Stimulated activated CD8-positive, alpha-beta memory T cell treated with anti-CD3 and anti-CD28 coated beads, Interleukin-4, amount 100 ng/mL, for 1 hour (primary cell): ENCODE data around the gene LMO7.
"Not testable (repeated sequence)": the region's sequence is repeated elsewhere in the genome, so short reads cannot be mapped to it uniquely, and the experiment has no call there.

Source experiments
- DNase-seq, 2 donors: peaks; one replicate each; pipeline ENCODE4 v3.0.0-alpha.2; 2020; ENCODE audit warnings: low read depth in 2 of 2, low spot score in 1 of 2

The LMO7 gene

DNA sequence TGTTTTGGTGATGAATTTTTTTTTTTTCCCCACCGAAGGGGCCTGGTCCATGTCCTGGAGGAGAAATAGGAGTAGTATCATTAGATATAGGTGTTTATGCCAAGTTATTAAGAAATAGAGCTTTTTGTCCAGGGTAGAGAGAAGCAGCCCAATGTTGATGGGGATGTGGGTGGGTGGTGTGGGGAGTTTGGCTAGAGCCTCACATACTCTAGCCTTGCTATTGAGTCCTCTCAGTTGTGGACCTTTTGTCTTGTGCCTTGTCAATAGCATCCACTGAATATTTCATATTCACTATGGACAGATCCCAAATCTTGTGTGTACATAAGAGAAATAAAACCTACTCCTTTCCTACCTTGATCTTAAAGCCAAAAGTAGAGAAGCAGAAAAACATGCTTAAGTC lies 134.0 kb downstream of the LMO7 start:
- DNase-seq = no peak

DNA sequence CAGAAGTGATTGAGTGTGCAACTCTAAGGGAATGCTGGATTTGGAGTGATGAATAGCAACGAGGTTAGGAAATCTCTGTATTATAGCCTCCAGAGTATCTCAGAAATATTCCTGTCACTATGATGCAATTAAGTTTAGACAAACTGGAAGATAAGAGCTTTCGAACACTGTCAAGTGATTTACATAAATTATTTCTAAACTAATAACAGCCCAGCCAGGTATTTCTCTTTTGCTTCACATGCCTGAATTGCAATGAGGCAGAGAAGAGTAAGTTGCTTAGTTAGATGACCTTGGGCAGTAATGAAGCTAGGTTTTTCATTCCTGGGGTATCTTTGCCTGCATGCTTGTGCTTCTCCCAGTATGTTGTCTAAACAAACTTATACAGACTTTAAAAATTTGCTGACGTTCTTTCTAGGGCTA lies 134.5 kb downstream of the LMO7 start:
- no peak for DNase-seq

DNA sequence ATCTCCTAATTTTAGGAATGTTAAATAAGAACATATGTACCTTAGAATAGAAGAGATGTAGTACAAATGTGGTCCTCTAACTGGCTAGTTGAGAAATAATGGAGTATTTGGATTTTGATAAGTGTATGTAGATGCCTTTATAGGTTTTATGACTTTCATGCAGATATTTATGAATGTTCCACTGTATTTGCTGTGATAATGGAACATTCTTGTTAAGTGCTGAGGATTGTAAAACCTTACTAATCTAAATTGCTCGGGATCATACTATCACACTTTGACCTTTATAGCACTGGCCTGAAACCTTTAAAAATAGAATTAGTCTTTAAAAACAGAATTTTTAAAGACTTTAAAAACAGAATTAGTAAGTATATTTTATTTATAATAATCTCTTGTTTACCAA lies 135.1 kb downstream of the LMO7 start:
- DNase-seq = no peak

DNA sequence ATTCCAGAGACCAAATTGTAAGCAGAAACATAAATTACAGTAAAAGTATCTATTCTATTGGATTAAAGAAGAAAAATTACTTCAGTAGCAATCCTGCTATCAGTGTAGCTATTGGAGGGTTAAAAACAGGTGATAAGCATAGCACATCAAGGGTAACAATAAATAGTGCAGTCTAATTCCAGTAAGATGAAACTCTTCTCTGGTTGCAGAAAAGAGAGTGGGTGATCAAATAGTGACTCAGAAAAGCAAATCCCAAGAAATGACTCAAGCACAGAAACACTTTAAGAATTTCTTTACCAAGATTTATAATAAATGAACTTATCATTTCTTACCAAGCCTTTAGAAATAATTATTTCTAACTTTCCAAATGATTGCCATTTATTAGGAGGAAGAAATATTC lies 135.7 kb downstream of the LMO7 start:
- no peak for DNase-seq

DNA sequence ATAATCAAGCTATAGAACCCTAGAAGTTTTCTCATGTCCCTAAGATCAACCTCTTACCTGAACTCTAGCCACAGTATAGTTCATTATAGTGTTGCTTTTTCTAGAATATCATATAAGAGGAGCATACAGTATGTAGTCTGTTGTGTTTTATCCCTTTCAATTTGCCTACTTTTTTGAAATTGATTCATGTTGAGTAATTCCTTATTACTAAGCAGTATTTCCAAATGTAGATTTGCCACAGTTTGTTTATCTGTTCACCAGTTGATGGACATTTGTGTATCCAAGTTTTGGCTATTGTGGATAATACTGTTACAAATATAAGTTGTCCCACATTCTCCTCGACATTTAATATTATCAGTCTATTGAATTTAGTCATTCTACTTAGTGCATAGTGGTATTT lies 138.0 kb downstream of the LMO7 start:
- DNase-seq = no peak

DNA sequence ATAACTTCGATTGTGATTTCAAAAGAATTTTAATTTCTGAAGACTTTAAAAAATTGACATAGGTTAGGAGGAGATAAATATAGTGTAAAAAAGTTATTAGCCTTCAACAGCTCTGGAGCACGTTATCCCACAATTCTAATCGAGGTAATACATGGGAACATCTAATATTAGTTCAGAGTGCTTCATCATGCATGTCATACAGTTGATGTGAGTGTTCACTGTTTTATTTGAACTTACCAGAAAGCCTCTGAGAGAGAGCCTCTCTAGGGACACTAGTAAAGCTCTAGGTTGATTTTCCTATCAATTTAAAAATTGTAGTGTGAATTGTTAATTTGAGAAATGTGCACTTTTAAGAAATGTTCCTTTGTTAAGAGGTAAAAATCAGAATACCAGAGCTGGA lies 140.4 kb downstream of the LMO7 start:
- DNase-seq = no peak

DNA sequence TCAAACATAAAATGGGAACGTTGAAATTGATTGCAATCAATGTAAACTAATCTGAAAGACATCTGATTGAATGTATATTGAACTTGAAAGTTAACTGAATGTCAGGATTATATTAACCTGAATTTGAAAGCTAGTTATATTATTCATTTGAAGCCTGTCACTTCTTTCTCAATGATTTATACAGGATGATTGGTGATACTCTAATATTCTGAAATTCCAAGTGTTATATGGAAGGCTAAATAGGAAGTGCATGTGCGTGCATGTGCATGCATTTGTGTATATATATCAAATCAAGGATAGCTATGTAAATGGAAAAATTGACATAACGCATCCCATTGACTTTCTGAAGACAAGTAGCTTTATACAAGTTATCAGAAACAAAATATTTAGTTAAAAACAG lies 143.3 kb downstream of the LMO7 start:
- no peak for DNase-seq

DNA sequence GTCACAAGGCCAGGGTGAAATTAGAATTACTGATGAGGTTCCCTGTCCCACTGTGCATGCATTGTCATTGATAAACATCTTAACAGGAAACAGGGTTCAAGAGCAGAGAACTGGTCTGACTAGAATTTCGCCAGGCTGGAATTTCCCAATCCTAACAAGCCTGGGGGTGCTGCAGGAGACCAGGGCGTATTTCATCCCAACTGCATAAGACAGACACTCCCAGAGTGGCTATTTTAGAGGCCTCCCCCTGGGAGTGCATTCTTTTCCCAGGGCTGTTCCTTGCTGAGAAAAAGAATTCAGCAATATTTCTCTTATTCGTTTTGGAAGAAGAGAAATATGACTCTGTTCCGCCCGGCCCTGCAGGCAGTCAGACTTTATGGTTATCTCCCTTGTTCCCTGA lies 144.0 kb downstream of the LMO7 start:
- not testable (repeated sequence) for DNase-seq

DNA sequence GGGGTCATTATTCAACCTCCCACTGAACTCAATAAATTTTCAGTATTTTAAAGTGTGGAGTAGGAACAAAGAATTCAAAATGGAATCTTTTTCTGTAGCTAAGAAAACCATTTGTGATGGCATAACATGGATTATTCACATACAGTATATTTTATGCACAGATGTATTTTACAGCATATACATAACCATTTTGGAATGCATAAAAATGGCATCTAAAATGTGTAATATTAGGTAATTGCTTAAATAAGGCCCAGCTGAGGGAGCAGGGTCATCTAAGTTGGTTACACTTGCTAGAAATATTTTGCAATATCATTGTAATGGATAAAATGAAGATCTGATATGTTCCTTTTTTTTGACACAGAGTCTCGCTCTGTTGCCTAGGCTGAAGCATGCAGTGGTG lies 146.9 kb downstream of the LMO7 start:
- no peak for DNase-seq

DNA sequence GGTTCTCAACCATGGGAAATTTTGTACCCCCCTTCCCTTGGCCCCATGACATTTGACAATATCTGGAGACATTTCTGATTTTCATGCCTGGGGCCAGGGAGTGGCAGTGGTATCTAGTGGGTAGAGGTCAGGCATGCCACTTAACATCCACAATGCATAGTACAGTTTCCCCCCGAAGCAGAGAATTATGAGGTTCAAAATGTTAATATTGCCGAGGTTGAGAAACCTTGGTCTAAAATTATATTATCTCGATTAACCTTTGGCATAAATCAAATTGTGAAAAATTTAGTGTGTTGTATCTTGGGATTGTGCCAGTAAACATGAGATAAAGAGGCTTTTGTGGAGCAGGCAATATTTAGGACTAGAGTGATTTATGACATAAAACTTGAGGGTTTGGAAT lies 147.9 kb downstream of the LMO7 start:
- no peak for DNase-seq

DNA sequence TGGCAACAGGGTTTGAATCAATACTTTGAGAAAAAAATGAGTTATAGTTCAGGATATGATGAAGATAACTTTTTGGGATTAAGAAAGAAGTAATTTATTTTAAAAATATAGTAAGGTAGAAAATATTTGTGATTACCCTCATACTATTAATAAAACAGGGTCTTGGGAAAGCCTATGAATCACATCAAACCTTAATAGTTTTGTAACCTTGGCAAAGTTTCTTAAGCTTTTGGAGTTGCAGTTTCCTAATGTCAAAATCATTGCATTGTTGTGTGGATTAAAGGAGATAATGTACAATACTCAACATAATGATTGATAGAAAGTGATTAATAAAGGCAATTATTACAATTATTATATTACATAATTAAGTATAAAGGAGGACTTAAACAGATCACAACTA lies 149.0 kb downstream of the LMO7 start:
- DNase-seq = no peak

DNA sequence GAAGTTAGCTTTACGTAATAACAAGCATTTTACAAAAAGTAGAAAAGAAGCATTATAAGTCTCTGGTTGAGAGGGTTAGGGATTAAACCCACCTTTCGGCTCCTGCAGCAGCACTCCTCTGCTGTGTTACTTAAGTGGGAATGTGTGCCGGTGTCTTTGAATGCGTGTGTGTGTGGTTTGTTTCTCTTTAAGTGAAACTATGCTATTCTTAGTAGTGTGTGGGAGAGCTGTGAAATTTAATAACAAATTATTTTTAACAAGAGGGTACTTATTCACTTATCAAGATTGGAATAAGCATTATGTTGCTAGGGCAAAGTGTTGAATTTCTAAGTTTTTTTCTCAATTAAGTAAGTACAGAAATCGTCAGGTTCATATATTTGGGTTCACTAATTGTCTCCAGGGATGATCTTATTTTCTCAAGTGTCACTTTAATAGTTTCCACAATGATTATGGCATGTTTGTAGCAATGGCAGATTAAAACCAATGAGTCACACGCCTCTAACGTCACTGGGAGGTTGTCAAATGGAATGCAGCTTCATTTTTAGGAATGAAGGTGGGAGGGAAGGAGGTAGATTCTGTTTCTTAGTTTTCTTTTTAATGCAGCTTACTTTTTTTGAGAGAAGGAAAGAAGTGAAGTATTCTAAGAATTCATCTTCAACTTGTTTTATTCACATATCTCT lies 151.3 kb downstream of the LMO7 start:
- no peak for DNase-seq

DNA sequence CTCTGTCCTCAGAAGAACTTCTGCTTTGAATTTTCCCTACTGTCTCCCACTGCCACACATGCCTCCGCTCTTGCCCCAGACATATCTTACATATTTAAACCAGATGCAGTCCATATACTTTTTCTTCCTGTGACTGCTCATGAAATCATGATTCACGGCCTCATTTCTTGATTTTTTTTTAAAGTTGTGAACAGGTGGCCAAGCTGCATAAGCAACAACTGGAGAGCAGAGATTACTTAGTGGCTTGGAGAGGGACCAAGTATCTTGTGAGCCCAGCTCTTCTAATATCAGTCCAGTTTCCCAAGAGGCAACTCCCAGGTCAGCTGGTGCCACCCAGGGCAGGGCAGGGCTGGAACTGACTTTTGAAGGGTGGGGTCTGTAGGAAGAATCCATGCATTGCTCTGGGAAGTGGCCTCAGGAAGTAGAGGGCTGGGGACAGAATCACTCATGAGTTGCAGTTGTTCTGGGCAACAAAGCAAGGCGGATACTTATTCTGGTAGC lies 152.4 kb downstream of the LMO7 start:
- no peak for DNase-seq

DNA sequence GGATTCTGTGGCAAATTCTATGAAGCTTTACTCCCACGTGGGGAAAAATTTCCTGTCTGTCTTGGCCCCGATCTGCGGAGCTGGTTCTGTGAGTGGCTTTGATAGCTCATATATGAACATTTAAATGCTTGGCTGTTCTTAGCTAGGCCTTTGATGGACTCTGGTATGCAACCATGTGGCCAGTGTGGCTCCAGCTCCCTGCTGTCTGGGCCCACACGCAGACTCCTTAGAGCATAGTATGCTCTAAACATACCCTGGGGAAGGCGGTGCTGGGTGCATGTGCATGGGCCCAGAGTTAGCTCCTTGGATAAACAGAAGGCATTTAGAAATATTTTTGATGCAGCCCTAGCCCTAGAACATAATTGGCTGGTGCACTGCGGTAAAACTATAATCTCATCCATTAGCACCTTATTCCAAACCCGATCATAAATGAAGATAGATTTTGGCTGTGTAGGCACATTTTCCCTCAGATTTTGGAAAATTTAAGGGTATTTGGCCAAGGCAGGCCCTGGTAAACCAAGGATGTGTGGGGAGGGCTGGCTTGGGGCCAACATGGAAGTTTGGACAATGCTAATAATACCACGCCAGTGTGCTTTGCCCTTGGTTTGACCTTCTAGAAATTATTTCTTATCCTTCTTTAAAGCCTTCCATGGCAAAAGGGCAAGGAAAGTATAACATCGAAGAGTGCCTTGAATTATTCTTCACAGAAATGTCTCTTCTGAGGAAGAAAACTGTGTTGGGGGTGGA lies 153.5 kb downstream of the LMO7 start:
- no peak for DNase-seq

DNA sequence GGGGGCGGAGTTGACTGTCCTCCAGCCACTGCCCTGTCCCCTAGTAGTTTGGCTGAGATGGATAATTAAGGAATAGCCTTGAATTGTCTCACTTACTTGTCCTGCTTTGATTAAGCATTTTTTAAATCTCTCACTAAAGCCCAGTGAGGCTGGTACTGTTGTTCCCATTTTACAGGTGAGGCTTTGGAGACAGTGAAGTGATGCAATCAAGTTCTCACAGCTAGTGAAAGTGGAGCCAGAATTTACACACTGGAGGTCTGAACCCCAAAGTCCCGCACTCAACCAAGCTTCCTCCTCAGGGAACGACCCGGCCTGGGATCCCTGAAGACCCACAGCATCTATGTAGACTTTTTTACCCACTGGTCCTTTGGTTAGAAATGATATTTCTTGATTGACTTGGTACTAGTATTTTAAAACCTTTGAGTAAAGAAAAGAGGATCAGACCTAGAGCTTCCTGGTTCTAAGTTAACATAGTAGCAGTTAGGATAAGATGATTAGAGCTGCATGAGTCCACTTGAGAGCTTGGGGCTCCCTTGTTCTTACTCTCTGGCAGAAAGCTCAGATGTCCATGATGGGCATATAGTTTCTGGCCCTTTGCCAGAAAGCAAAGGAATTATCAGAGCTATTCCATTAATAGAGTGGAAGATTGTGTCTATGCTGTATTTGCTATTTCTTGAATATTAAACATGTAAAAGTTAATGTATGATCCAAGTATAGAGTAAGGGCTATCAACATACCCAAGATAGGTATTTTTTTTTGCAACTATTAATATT lies 154.3 kb downstream of the LMO7 start:
- DNase-seq = no peak

DNA sequence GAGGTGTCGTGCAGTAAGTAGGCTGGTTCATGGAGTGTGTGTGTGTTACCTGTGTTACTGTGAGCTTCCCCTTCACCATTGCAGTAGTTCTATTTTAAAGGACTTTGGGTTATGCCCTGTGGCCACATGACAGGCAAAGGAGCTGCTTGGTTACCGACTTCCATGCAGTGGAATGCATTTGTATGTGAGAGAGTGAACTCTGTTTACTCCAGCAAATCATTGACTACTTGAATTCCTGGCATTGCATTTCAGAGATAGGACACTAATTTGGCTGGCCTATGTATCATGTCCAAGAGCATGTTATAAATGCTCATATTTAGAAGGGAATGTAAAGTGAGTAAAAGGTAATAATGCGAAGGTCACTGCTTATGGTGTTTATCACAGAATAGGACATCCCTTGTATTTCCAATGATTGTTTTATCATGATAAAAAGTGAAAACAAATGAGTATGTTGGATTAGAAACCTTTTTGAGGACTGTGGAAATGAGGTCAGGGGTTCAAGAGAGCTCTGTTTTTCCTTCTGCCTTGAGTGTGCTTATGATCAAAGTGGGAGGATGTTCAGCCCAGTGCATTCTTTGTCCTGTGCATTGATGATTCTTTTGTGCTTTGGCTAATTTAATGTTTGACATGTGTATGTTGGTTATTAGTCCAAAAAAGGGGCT lies 156.5 kb downstream of the LMO7 start:
- DNase-seq = no peak

DNA sequence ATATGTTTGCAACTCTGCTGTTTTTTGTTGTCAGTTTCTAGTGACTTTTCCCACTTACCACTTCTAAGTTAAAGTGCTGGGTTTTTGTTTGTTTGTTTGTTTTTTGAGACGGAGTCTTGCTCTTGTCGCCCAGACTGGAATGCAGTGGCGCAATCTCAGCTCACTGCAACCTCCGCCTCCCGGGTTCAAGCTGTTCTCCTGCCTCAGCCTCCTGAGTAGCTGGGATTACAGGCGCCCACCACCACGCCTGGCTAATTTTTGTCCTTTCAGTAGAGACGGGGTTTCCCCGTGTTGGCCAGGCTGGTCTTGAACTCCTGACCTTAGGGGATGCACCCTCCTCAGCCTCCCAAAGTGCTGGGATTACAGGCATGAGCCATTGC lies 157.0 kb downstream of the LMO7 start:
- DNase-seq = not testable (repeated sequence)

DNA sequence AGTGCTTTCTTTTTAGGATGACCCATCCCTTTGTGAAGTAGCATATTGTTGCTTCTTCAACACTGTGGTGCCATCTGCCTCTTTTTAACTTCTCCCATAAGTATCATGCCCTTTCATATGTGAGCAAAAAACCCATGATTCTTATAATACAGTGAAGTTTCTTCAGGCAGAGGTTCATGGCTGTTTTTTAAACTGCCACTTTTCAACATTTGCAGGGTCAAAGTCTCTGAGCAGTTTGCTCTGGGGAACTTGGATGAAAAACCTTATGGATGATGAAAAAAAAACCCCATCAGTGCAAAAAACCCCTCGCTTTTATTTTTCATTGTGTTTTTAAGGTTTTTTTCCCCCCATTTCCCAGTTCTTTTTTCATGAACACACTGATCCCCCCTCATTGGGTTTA lies 158.5 kb downstream of the LMO7 start:
- no peak for DNase-seq

DNA sequence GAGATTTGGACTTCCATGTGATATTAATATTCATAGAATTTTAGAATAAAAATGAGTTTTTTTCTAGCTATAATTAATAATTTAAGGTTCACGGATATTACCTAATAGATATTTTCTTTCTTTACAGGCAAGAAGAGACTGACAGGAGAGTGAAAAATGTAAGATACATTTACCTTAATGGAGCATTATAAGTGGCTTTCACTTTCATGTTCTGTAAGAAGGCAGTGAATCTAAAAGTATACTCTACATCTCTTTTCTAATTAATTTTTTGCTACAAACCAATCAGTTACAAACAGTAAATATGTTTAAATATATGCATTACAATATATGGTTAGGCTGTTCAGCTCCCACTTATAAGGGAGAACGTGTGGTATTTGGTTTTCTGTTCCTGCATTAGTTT lies 159.1 kb downstream of the LMO7 start:
- no peak for DNase-seq

DNA sequence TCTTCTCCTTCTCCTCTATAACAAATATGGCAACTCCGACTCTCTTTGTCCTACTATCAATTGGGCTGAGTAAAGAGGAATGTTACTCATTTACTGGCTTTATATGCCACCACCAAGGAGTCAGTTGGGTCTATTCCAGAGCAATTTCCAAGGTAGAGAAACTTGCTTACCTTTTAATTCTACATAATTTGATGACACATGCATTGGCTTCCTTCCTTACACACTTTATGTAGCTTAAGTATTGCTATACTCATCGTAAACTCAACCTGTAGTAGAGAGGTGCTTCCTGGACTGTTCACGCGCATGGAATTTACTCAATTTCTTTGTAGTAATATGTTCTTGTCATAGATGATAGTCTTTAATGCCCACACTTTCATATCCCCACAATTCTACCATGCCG lies 160.7 kb downstream of the LMO7 start:
- DNase-seq = no peak

DNA sequence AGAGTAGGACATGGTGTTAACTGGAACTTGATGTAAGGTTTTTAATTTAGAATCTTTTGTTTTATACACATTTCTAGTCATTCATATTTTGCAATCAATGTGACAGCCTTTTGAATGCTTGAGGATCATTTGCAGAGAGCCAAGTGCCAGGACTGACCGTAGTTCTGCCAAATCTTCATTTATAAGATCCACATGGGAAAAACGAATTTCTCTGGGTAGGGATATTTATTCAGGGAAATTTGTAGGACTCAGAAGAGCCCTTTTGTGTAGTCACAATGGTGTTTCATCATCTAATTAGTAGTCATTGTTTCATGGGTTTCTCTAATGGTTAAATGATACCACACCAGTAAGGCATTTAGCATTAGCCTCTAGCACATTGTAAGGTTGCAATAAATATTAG lies 161.1 kb downstream of the LMO7 start:
- no peak for DNase-seq

DNA sequence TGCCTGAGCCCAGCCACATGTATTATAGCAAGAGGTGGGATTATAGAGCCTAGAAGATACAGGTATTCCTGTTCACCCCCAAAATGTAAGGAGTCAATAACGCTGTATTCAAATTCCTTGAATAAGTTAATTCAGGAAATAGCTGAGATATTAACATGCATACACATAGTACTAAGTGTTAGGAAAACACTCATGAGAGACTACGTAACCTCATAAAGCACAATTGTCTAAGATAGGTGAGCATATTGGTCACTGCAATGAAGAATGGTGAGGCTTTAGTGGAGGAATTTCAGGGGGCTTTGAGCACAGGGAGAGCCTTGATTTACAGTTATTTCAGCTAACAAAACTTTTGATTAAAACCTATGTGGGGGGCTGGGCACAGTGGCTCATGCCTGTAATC lies 161.6 kb downstream of the LMO7 start:
- DNase-seq = no peak
